Occipital lobe (tissue), 2 donors: Measurements from ENCODE around the gene MPST. TPM values are rescaled to one million over a fixed set of nuclear protein-coding genes. Genes with fewer than 3 reads are reported as not detected.

Source experiments
- DNase-seq: peaks from one replicate; lab custom pipeline; 2025; lab: John Stamatoyannopoulos, UW
- total RNA-seq: library from RNA; depleted of rRNA; stranded (reverse); fragments of >200 nt; gene quantifications from one replicate; pipeline ENCODE4 v1.2.3, GENCODE V29; 2014

Gene MPST
- total RNA-seq, 1 donor from 2014 or later, result 28.1 TPM

DNA sequence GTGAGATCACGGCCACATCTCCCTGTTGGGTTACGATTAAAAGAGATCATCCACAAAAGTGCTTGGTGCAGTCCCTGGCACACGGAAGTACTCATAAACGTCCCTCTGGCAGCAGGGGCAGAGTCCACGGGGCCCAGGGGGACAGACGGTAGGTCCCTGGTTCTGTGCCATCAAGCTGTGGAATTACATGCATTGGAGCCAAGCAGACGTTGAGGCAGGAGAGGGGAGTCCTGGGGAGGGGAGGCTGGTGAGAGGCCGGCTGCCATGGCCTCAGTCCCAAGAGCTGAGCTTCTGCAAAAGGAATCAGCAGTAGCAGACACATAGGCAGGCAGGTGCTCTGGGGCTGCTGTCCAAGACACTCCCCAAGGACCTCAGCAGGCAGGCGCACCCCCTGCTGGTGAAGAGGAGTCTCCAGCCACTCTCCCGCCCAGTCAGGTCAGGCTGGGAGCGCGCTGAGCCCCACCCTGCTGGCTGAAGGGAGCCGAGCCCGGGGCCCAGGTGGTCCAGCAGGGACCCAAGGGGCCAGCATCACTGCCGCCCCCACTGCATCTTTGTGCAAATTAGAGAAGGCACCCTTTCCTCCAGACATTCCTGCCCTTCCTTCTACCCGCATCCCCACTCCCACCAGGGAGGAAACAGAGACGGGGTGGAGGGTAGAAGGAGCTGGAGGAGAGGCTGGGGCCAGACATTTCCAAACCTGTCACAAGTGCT is 24.4 kb downstream of the MPST start:
- no peak for DNase-seq

DNA sequence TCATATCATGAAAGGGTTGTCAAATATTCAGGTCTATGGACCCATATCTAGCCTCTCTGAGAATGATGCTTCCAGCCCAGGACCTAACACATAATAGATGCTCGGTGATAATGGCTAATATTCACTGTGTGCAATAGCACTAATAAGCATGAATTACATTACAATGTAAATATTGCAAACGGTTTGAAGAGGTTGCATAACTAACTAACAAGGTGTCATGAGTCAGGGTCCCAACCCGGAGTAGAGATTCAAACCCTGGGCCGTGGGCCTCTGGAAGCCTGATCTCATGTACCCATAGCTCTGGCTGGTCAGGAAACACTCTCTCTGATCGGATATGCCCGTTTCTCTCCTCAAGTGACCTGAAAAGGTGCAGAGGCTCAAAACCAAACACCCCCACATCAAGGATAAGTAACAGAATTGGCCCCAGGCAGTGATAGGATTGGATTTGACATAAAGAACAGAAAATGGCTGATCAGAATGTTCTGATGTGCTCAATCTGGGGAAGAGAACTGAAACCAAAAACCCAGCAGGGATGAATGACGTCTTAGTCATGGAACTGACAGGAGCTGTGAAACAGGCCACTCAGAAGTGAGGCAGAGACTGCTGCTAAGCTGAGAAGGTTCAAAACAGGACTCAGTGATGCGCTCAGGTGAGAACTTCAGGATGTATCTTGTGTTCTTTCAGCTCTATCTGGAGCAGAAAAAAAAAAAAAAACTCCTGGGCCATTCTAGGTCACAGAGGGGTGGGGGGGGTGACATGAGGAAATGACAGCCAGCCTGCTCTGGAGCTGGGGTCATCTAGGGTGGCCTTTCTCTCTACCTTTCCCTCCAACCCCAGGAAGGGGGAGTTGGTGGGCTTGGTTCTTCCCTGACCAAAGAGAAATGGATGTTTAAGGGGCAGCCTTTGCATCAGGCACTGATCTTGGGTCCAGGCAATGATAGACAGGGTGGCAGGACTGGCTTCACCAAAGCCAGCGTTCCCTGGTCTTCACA is 25.4 kb downstream of the MPST start:
- no peak for DNase-seq

DNA sequence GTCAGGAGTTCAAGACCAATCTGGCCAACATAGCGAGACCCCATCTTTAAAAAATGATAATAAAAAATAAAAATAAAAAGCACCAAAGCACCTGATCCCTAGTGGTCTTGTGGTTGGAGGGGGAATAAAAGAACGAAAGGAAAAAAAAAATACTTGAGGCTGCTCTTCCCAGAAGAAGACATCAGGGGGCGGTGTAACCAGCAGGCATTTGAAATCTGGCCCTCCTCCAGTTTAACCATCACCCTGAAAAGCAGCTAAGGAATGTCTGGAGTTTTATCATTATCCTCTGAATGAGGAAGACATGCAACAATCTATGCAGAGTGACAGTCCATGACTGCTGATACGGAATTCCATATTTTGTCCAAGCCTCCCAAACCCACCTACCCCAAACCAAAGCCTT is 26.4 kb downstream of the MPST start:
- no peak for DNase-seq

DNA sequence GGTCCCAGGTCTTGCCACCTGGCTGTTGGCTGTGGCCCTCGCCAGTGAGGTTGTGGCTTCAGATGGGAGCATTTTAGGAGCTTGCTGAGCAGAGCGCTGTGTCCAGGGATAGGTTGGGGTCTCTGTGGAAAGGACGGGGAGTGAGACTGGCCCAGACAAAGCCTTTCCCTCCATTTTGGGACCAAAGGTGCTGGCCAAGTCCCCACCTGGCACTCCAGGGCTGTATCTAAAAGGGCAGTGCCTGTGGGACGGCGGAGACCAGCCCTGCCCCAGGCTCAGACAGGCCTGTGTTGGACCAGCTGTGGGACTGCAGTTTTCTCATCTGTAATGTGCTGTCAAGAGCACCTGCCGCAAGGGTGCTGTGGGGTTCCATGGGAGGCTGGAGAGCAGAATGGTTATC is 27.0 kb downstream of the MPST start:
- DNase-seq, result no peak

DNA sequence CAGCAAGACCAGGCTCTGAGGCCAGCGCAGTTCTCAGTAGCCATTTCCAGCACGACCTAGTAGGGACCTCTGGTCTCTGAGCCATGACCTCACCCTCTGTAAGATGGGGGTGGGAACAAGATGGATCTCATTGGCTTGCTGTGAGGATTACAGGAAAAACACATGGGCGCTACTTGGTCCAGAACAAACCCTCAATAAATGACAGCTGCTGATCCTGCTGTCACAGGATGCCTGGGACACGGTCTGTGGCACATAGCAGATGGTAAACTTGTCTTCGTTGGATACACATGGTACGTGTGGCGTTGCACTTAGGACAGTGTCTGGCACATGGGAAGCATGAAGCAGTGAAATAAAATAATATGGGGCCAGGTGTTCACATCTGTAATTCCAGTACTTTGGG is 27.5 kb downstream of the MPST start:
- DNase-seq, result no peak

DNA sequence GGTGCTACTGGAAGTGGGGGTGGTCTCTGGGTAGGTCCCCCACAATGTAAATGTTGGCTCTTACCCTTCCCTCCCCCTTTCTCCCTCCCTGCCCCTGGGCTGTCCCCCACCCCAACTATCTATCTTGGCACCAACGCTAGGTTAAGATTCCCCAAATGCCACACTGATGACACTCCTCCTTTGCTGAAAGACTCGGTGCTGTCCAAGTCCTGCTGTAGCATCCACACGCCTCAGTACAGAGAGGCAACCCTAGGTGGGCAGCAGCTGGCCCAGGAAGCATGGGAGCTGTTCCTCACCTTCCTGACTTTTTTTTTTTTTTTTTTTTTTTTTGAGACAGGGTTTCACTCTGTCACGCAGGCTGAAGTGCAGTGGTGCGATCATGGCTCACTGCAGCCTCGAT is 28.6 kb downstream of the MPST start:
- DNase-seq, result no peak

DNA sequence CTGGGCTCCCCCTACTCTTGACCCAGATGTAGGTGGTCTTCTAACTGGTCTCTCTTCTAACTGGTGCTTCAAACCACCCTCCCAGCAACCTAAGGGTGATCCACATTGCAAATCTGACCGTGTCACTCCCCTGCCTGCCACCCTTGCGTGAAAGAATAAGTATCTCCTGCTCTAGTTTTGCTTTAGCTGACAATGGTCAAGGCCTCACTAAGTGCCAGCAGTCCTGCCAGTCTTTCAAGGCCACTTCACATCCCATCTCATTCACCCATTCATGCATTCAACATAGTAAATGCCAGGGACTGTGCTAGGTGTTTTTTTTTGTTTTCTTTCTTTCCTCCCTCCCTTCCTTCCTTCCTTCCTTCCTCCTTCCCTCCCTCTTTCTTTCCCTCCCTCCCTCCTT is 29.7 kb downstream of the MPST start:
- no peak for DNase-seq

DNA sequence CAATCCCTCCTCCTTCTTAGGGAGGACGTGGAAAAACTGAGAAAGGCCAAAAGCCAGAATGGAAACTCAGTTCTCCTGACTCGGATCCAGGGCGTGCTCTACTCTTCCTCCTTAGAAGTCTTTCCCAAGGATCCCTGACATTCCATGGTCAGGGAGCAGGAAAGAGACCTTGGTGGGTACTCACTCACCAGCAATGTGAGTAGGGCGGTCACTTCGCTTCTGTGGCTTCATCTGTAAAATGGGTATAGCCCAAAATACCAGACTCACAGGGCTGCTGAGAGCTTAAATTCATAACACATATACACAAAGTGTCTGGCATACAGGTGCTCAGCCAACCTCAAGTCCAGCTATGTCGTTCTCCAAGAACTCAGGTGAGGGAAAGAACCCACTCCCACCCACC is 31.4 kb downstream of the MPST start:
- no peak for DNase-seq

DNA sequence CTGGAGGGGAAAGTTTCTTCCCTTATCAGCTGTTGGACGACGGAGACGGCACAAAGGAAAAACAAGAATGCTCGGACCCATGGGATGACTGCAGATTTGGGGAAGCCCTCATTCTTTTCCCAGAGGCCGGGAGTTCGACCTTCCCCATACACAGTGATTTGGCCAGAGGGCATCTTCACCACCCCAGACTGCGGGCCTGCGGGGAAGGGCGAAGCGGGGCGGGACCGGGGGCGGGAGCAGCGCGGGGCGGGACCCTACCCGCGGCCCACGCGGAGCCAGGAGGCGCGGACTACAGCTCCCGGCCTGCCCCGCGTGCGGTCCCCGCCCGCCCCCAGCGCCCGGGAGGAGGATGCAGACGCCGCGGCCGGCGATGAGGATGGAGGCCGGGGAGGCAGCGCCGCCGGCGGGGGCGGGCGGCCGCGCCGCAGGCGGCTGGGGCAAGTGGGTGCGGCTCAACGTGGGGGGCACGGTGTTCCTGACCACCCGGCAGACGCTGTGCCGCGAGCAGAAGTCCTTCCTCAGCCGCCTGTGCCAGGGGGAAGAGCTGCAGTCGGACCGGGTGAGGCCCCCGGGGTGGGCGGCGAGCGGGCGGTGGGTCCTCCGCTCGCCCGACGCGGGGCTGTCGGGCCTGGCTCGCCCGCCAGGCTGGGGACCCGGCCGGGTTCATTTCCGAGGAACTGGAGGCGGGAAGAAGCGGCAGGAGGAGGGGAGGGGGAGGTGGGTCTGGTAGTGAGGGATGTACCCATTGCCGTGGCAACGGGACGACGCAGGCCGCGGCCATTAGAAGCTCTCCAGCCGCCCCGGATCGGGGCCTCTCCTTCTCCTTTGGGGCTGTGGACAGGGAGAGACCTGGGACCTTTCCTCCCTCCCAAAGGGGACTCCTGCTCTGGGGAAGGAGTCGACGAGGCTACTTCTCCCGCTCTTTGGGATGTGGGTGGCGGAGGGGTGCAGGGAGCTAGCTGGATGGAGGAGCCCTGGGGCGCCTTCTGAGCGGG is 32.1 kb downstream of the MPST start, which contains the start of gene KCTD17:
TSS of gene KCTD17 (plus strand) at position 352 of the 995 bp plus-strand sequence. CDS start at position 371, 19 bp downstream.
- peak; percentile 69 for DNase-seq

DNA sequence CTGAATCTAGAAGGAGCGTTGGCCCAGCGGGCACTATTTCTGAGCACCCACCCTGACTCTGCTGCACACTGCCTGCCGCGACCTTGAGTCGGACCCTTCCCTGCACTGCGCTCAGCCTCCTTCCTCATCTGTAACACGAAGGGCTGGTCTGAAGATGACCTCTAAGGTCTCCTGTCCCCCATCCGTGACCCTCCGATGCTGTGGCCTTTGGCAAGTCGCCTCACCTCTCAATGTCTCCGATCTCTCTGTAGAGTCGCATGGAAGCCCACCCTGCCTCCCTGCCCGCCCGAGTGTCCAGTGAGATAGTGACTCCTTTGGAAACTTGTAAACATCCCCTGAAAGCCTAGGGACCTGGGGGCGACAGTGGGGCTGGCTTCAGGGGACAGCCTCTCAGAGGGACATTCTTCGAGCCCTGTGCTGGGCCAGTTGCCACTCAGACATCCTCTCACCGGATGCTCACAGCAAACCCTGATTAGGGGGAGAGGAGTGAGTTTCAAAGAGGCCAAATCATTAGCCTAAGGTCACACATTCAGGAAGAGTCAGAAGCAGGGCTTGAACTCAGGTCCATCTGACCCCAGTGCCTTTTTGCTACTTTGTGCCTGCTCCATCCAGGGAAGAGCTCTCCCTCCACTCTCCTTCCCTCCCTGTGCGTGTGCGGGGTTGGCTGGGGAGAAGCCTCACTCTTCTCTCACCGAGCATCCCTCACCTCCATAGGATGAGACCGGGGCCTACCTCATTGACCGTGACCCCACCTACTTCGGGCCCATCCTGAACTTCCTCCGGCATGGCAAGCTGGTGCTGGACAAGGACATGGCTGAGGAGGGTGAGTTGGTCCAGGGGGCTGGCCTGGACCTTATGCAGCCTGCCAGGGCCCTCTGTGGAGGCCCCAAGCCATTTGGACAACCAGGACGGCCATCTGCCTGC is 33.1 kb downstream of the MPST start:
- DNase-seq, result no peak

DNA sequence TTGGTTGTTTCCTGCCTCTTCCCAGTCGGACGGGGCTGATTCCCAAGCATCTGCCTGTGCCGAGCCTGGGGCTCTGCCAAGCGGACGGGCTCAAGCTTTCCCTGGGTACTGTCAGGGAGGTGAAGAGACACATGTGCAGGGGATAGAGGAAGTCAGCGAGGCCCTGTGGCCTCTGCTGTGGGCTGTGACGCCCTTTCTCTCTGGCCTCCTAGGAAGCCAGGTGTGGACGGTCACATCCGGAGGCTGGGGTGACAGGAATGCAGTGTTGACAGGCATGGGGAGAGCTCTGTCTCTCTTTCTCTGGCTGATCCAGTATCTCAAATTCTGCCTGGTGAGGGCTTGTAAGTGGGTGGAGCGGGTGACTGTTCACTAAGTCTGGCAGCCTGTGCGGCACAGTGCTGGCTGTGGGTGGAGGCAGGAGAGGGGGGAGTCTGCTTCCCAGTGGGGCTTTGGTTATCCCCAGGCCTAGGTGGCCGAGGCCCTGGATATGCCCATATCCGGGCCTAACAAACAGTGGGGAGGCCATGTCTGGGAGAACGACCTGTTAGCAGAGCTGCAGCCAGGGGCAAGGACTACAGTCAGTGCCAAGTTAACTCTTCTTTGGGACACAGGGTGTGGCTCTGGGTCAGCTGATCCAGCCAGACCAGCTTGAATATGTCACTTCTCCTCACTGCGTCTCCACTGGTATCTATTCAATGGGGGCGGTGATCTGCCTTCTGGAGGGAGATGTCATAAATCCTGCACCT is 33.9 kb downstream of the MPST start:
- DNase-seq, result peak; percentile 51

DNA sequence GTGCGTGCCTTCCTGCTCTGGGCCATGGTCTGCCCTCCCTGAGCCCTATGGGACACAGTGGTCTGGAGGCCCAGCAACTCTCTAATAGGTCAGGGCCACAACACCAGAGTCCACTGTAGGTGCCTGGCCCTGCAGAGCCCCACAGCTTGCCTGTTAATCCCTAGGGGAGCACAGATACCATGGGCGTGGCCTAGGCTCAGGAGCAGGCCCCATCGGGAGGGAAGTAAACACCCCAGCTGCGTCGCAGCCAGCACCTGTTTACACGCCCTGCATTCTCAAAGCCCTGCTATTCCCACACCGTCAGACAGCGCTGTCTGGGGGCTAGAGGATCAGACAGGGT is 34.5 kb downstream of the MPST start:
- DNase-seq, result no peak

DNA sequence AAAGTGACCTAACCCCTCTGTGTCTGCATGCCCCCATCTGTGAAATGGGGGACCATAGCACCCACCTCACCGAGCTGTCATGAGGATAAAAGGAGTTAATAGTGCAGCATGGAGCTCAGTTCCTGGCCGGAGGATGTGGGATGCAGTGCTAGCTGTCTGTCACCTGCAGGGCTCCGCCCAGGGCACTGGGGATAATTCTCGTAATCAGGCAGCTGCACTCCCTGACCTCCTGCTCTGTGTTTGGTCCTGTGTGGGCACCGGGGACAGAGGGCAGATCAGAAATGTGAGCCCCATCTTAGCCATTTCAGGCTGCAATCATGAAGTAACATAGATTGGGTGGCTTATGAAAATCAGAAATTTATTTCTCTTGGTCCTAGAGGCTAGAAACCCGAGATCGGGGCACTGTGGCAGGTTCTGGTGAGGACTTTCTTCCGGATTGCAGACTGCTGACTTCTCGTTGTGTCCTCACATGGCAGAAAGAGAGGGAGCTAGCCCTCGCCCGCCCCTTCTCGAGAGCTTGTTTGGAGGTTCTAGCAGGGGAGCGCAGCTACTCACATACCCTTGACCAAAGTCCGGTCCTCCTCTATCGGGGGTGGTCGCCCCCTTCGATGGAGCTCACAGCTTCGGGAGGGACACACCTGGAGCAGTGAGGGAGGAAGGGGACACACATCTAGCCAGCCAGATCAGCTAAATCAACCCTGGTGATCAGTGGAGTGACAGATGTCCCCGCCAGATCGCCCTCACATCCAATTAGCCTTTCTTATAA is 35.2 kb downstream of the MPST start:
- DNase-seq, result no peak

DNA sequence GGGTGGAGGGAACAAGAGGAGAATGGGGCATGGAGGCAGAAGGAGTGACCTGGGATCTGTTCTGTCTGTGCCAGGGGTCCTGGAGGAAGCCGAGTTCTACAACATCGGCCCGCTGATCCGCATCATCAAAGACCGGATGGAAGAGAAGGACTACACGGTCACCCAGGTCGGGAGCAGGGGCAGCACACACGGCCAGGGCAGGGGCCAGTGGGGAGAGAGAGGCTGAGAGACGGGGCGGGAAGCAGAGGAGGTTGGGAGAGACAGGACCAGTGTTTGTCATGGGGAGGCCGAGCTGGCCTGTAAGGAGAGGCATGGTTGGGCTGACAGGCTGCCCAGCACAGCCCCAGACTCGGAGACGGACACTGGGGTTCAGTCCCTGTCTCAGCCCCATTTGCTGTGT is 36.7 kb downstream of the MPST start:
- no peak for DNase-seq

DNA sequence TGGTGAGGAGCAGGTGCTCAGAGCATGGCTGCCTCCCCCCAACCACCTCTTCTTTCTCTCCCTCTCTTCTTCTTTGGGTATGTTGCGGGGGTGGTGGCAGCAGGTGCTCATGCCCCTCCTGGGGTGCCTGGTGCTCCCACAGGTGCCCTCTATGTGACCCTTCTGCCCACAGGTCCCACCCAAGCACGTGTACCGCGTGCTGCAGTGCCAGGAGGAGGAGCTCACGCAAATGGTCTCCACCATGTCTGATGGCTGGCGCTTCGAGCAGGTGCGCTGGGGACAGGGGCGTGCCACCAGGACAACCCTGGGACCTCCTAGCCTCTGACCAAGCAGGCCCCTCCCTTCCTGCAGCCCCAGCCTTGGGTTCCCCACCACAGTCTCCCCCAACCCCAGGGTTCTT is 37.7 kb downstream of the MPST start:
- no peak for DNase-seq

DNA sequence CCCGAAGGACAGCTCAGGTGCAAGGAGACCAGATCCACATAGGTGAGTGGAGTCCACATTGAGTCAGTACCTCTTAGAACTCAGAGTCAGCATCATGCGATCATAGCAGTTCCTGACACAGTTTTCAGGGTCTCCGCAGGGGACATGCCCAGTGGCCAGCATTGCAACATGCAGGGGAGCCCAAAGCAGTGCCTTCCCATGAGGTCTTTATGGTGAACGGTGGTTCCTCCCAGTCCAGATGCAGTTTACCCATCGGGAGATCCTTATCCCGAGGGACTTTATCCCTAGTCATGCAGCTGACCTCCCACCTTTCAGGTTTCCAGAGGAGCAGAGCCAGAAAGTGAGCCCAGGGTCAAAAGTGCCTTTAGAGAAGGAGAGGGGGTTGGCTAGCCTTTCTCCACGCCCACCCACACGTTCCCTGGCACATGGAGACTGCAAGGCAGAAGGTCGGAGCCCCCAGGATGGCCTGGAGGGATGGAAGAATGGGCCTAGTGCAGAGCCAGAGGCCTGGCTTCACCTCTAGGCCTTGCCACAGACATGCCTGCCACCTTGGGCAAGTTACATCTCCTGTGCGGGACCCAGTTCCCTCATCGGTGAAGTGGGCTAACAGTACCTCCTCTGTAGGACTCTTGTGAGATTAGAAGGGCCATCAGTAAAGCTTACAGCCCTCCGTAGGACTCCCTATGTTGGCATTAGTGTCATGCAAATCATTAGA is 38.4 kb downstream of the MPST start:
- DNase-seq, result no peak

DNA sequence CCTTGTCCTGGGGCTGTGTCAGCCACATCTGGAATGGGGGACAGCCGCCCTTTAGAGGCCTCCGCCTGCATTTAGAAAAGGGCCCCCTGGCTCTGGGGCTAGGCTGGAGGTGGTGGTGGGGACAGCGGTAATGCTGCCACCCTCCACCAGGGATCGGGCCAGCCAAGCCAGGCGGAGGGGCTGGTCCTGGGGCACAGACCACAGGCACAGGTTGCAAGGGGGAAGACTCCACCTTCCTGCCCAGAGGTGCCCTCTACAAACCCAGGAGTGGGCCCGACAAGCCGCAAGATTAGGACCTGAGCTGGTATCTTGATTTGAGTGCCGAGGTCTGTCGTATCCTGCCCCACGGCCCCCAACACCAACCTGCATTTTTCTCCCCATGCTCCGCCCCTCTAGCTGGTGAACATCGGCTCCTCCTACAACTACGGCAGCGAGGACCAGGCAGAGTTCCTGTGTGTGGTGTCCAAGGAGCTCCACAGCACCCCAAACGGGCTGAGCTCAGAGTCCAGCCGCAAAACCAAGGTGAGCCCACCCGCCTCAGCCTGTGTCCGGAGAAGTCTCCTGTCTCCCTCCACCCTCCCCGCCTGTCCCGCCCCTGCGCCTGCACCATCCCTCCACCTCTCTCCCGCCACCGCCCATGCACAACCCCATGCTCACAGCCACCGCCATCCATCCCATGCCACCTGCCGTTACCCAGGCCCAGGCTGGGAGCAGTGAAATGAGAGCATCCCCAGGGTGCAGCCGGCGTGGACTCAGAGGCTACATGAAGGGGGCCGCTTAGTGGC is 39.6 kb downstream of the MPST start:
- DNase-seq, result no peak
